Caco-2 (cell line): ENCODE data around the gene AKT1. TPM values are rescaled to one million over a fixed set of nuclear protein-coding genes. Genes with fewer than 3 reads are reported as not detected.

Experiments used
- BruUV-seq: library from RNA; stranded (reverse); fragments of 400-500 nt; replicated peaks from 2 replicates; lab custom pipeline; 2021; lab: Mats Ljungman, UMichigan
- CTCF ChIA-PET: fragments of 300-600 bp; sonication (Branson Sonifier 250); formaldehyde crosslinking; loops from one replicate; lab custom pipeline; 2022; ENCODE audit warnings: antibody characterized with exemption; lab: Charles Lee
- POLR2A ChIA-PET: fragments of 300-600 bp; sonication (Branson Sonifier 250); formaldehyde crosslinking; loops from one replicate; lab custom pipeline; 2022; ENCODE audit warnings: antibody characterized with exemption; lab: Charles Lee
- DNase-seq, 2 experiments: peaks; one replicate each; pipeline versions ENCODE4 v3.0.0 to v3.0.0-alpha.2; 2020 to 2022
- H3K27me3 ChIP-seq: replicated peaks from 2 replicates; pipeline ENCODE4 v1.6.0; 2011; ENCODE audit warnings: low read length; ENCODE audit not compliant: control insufficient read depth, insufficient read depth
- H3K36me3 ChIP-seq: 2 replicates; pipeline ENCODE4 v1.5.1; 2011; ENCODE audit warnings: low read length; ENCODE audit not compliant: control insufficient read depth, insufficient read depth
- H3K4me1 ChIP-seq: fragments of 250-450 bp; sonication (Bioruptor Pico); 2 replicates; pipeline ENCODE4 v1.5.1; 2020; ENCODE audit warnings: mild to moderate bottlenecking
- H3K4me3 ChIP-seq: 2 replicates; pipeline ENCODE4 v1.5.1; 2011; ENCODE audit warnings: low read depth, mild to moderate bottlenecking, control low read depth, low read length
- H3K9me3 ChIP-seq: fragments of 250-450 bp; sonication (Bioruptor Pico); 2 replicates; pipeline ENCODE4 v1.5.1; 2020; ENCODE audit warnings: mild to moderate bottlenecking, moderate library complexity
- H3K27ac Mint-ChIP-seq: one replicate; pipeline ENCODE4 v1.8.0; 2022; ENCODE audit warnings: mixed read lengths; ENCODE audit not compliant: unreplicated experiment
- H3K27me3 Mint-ChIP-seq: one replicate; pipeline ENCODE4 v1.8.0; 2022; ENCODE audit warnings: mixed read lengths; ENCODE audit not compliant: insufficient read depth, unreplicated experiment
- H3K36me3 Mint-ChIP-seq: one replicate; pipeline ENCODE4 v1.8.0; 2022; ENCODE audit warnings: mild to moderate bottlenecking, mixed read lengths; ENCODE audit not compliant: insufficient read depth, unreplicated experiment
- H3K4me1 Mint-ChIP-seq: one replicate; pipeline ENCODE4 v1.8.0; 2022; ENCODE audit warnings: low read depth, mixed read lengths; ENCODE audit not compliant: unreplicated experiment
- H3K4me3 Mint-ChIP-seq: one replicate; pipeline ENCODE4 v1.8.0; 2022; ENCODE audit warnings: mild to moderate bottlenecking, moderate library complexity, mixed read lengths; ENCODE audit not compliant: unreplicated experiment
- H3K9me3 Mint-ChIP-seq: one replicate; pipeline ENCODE4 v1.8.0; 2022; ENCODE audit warnings: mixed read lengths; ENCODE audit not compliant: unreplicated experiment
- CTCF ChIP-seq, 2 experiments: fragments of 200-600 bp in 1 of 2; IDR thresholded peaks; 1 replicate in 1 of 2; 2 replicates in 1 of 2; pipeline versions ENCODE4 v1.5.1 to v1.8.0; 2011 to 2022; ENCODE audit warnings: antibody characterized with exemption in 1 of 2, control low read depth in 1 of 2, inconsistent platforms in 1 of 2, low read depth in 1 of 2, low read length in 1 of 2, mild to moderate bottlenecking in 1 of 2, moderate library complexity in 1 of 2; ENCODE audit not compliant: insufficient read depth in 1 of 2, severe bottlenecking in 1 of 2, unreplicated experiment in 1 of 2
- intact Hi-C: fragments of 100-400 bp; cut with micrococcal nuclease; formaldehyde crosslinking; loops from one replicate; pipeline ENCODE4 v1.10.0; 2022; ENCODE audit not compliant: unreplicated experiment
- total RNA-seq: library from RNA; stranded (reverse); gene quantifications from 2 replicates; pipeline ENCODE4 v1.2.3, GENCODE V29; 2022

Gene AKT1
- total RNA-seq, 1 experiment from 2014 or later: 110 TPM

GRCh38 chr14:104774453-104775072 lies 21.0 kb downstream of the AKT1 start:
- BruUV-seq: no TSS peak
- Mint-ChIP-seq H3K36me3 (peaks cover 79% of the 10 kb centered on the region), H3K27ac (no peak overlapping the region), H3K27me3 (no peaks in the 10 kb centered on the region), H3K4me1 (no peaks in the 10 kb centered on the region), H3K4me3 (no peak overlapping the region), H3K9me3 (no peaks in the 10 kb centered on the region)
- intact Hi-C loops: no loop called here
- peak; percentile 61 to 71 for DNase-seq
- H3K4me3 ChIP-seq: no peak overlapping the region
- H3K9me3 ChIP-seq: no peaks in the 10 kb centered on the region; the same call in 1 of the 2 replicates
- ChIA-PET POLR2A (no interaction called here), CTCF (interaction anchor here (0.6 kb wide), 1 partner anchor 20 kb away, joined by 3 read pairs; no protein-coding TSS in a partner anchor)
- H3K27me3 ChIP-seq: no peaks in the 10 kb centered on the region
- H3K4me1 ChIP-seq: no peaks in the 10 kb centered on the region
- H3K36me3 ChIP-seq: peaks cover 7% of the 10 kb centered on the region
- TF ChIP-seq CTCF (IDR thresholded peaks at IDR 0.05; ENCODE audit: insufficient read depth in 1 of 2, low read depth in 1 of 2, low read length in 1 of 2, severe bottlenecking in 1 of 2, unreplicated experiment in 1 of 2): no peak

GRCh38 chr14:104773505-104774452 lies 21.8 kb downstream of the AKT1 start:
- BruUV-seq: no TSS peak
- peak in 1 of 2 experiments; percentile 31 for TF ChIP-seq CTCF (IDR thresholded peaks at IDR 0.05; ENCODE audit: insufficient read depth in 1 of 2, low read depth in 1 of 2, low read length in 1 of 2, severe bottlenecking in 1 of 2, unreplicated experiment in 1 of 2)
- peak in 1 of 2 experiments; percentile 31 for DNase-seq
- no peak overlapping the region for H3K4me3 ChIP-seq
- ChIA-PET CTCF (no interaction called here), POLR2A (interaction anchor here (0.6 to 1.0 kb wide), 2 partner anchors 52 to 53 kb away, joined by 3 to 4 read pairs; no protein-coding TSS in a partner anchor)
- intact Hi-C loops: no loop called here
- no peaks in the 10 kb centered on the region for H3K27me3 Mint-ChIP-seq
- peaks cover 87% of the 10 kb centered on the region for H3K36me3 Mint-ChIP-seq
- H3K9me3 Mint-ChIP-seq: no peaks in the 10 kb centered on the region
- no peaks in the 10 kb centered on the region for H3K27me3 ChIP-seq
- no peak overlapping the region for H3K27ac Mint-ChIP-seq
- no peaks in the 10 kb centered on the region; the same call in 1 of the 2 replicates for H3K9me3 ChIP-seq
- peaks cover 4% of the 10 kb centered on the region for H3K4me1 ChIP-seq
- peaks cover 7% of the 10 kb centered on the region for H3K36me3 ChIP-seq
- no peak overlapping the region for H3K4me3 Mint-ChIP-seq
- H3K4me1 Mint-ChIP-seq: no peaks in the 10 kb centered on the region
